GM12874 (cell line): ENCODE data around the gene FGFRL1.

Experiments used
- TF ChIP-seq, protein P1 (sequence below): IDR thresholded peaks from 2 replicates; pipeline ENCODE4 v1.5.1; 2011; ENCODE audit warnings: low read depth, mild to moderate bottlenecking, control low read depth, low read length, moderate library complexity; ENCODE audit not compliant: insufficient read depth

Gene FGFRL1

GRCh38 chr4:1062419-1062818 is 51.0 kb downstream of the FGFRL1 start:
- TF ChIP-seq, protein P1, sequence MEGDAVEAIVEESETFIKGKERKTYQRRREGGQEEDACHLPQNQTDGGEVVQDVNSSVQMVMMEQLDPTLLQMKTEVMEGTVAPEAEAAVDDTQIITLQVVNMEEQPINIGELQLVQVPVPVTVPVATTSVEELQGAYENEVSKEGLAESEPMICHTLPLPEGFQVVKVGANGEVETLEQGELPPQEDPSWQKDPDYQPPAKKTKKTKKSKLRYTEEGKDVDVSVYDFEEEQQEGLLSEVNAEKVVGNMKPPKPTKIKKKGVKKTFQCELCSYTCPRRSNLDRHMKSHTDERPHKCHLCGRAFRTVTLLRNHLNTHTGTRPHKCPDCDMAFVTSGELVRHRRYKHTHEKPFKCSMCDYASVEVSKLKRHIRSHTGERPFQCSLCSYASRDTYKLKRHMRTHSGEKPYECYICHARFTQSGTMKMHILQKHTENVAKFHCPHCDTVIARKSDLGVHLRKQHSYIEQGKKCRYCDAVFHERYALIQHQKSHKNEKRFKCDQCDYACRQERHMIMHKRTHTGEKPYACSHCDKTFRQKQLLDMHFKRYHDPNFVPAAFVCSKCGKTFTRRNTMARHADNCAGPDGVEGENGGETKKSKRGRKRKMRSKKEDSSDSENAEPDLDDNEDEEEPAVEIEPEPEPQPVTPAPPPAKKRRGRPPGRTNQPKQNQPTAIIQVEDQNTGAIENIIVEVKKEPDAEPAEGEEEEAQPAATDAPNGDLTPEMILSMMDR = no peak

GRCh38 chr4:1065732-1066131 is 54.3 kb downstream of the FGFRL1 start:
- TF ChIP-seq, protein P1 = no peak

GRCh38 chr4:1069394-1069793 is 58.0 kb downstream of the FGFRL1 start:
- TF ChIP-seq, protein P1 = no peak

- TF ChIP-seq, protein P1 = peak; percentile 69
Observed at GRCh38 chr4:1072830-1073446, 61.5 kb downstream of the FGFRL1 start.

DNA sequence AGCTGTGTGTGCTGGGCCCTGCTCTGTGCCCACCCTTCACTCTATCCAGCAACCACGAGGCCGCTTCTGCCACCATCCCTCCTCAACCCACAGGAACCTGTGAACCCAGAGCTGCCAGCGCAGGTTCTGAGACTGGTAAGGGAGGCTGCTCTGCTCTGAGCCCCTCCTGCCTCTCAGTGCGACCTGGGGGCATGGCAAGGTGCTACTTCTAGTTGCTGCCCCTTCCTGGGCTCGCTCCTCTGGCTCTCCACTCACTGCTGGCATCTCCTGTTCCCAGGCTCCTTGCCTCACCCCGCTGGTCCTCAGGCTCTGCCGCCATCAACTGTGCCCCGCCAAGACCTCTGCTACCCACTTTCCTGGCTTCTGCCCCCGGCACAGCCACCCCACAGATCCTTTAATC is 62.7 kb downstream of the FGFRL1 start:
- TF ChIP-seq, protein P1 = no peak

DNA sequence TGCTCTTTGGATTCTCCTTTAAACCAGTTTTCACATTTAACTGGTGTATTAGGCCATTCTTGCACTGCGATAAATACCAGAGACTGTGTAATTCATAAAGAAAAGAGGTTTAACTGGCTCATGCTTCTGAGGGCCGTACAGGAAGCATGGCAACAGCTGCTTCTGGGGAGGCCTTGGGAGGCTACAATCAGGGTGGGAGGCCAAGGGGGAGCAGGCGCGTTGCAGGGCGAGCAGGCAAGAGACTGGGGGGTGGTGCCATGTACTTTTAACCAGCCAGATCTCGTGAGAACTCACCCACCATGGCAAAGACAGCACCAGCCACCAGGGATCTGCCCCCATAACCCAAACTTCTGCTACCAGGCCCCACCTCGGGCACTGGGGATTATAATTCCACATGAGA is 63.8 kb downstream of the FGFRL1 start:
- TF ChIP-seq, protein P1 = no peak

GRCh38 chr4:1075809-1076699 is 64.6 kb downstream of the FGFRL1 start:
- TF ChIP-seq, protein P1 = no peak
